Liver (tissue), 3 donors: ENCODE data around the gene PCDHB15.

Source experiments
- GABPA ChIP-seq, 2 donors: IDR thresholded peaks in 1 of 2; conservative IDR thresholded peaks in 1 of 2; 2 replicates each; pipeline ENCODE4 v1.6.1; 2016; ENCODE audit warnings: antibody characterized with exemption in 2 of 2, mild to moderate bottlenecking in 1 of 2, moderate library complexity in 1 of 2
- RAD21 ChIP-seq, 2 donors: IDR thresholded peaks; 2 replicates each; pipeline ENCODE4 v1.6.1; 2016; ENCODE audit warnings: antibody characterized with exemption in 2 of 2, mild to moderate bottlenecking in 2 of 2
- SP1 ChIP-seq: IDR thresholded peaks from 2 replicates; pipeline ENCODE4 v1.6.1; 2018; ENCODE audit warnings: antibody characterized with exemption, mild to moderate bottlenecking
- TAF1 ChIP-seq: conservative IDR thresholded peaks from 2 replicates; pipeline ENCODE4 v1.6.1; 2016; ENCODE audit warnings: antibody characterized with exemption, mild to moderate bottlenecking
- YY1 ChIP-seq: IDR thresholded peaks from 2 replicates; pipeline ENCODE4 v1.6.1; 2016; ENCODE audit warnings: antibody characterized with exemption, mild to moderate bottlenecking
- TF ChIP-seq, protein P1 (sequence below): IDR thresholded peaks from 2 replicates; pipeline ENCODE4 v1.6.1; 2016; ENCODE audit warnings: antibody characterized with exemption
- TF ChIP-seq, protein P2 (sequence below): IDR thresholded peaks from 2 replicates; pipeline ENCODE4 v1.6.1; 2016; ENCODE audit warnings: antibody characterized with exemption
- TF ChIP-seq, protein P3 (sequence below): fragments of 150-350 bp; IDR thresholded peaks from 2 replicates; pipeline ENCODE4 v1.5.1; 2017; ENCODE audit warnings: improper control_type of control experiment, low read depth, low read length; ENCODE audit not compliant: missing input control
- TF ChIP-seq, protein P4 (sequence below): IDR thresholded peaks from 2 replicates; pipeline ENCODE4 v1.6.1; 2016; ENCODE audit warnings: antibody characterized with exemption
- TF ChIP-seq, protein P5 (sequence below): IDR thresholded peaks from 2 replicates; pipeline ENCODE4 v1.6.1; 2016; ENCODE audit warnings: antibody characterized with exemption, mild to moderate bottlenecking
- donor health status: healthy.
- donor health status: healthy.

DNA sequence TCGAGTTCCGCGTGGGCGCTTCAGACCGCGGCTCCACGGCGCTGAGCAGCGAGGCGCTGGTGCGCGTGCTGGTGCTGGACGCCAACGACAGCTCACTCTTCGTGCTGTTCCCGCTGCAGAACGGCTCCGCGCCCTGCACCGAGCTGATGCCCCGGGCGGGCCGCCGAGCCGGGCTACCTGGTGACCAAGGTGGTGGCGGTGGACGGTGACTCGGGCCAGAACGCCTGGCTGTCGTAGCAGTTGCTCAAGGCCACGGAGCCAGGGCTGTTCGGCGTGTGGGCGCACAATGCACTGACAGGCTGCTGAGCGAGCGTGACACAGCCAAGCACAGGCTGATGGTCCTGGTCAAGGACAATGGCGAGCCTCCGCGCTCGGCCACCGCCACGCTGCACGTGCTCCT lies 3.7 kb upstream of the PCDHB15 start:
- TF ChIP-seq GABPA (IDR thresholded peaks at IDR 0.05 in 1 of 2, conservative IDR thresholded peaks at IDR 0.05 in 1 of 2) (no peak), RAD21 (IDR thresholded peaks at IDR 0.05) (no peak), YY1 (no peak), TAF1 (no peak), SP1 (no peak)
- TF ChIP-seq, protein P1, sequence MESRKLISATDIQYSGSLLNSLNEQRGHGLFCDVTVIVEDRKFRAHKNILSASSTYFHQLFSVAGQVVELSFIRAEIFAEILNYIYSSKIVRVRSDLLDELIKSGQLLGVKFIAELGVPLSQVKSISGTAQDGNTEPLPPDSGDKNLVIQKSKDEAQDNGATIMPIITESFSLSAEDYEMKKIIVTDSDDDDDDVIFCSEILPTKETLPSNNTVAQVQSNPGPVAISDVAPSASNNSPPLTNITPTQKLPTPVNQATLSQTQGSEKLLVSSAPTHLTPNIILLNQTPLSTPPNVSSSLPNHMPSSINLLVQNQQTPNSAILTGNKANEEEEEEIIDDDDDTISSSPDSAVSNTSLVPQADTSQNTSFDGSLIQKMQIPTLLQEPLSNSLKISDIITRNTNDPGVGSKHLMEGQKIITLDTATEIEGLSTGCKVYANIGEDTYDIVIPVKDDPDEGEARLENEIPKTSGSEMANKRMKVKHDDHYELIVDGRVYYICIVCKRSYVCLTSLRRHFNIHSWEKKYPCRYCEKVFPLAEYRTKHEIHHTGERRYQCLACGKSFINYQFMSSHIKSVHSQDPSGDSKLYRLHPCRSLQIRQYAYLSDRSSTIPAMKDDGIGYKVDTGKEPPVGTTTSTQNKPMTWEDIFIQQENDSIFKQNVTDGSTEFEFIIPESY = no peak
- TF ChIP-seq, protein P2, sequence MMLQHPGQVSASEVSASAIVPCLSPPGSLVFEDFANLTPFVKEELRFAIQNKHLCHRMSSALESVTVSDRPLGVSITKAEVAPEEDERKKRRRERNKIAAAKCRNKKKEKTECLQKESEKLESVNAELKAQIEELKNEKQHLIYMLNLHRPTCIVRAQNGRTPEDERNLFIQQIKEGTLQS = no peak
- TF ChIP-seq, protein P3, sequence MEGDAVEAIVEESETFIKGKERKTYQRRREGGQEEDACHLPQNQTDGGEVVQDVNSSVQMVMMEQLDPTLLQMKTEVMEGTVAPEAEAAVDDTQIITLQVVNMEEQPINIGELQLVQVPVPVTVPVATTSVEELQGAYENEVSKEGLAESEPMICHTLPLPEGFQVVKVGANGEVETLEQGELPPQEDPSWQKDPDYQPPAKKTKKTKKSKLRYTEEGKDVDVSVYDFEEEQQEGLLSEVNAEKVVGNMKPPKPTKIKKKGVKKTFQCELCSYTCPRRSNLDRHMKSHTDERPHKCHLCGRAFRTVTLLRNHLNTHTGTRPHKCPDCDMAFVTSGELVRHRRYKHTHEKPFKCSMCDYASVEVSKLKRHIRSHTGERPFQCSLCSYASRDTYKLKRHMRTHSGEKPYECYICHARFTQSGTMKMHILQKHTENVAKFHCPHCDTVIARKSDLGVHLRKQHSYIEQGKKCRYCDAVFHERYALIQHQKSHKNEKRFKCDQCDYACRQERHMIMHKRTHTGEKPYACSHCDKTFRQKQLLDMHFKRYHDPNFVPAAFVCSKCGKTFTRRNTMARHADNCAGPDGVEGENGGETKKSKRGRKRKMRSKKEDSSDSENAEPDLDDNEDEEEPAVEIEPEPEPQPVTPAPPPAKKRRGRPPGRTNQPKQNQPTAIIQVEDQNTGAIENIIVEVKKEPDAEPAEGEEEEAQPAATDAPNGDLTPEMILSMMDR = no peak
- TF ChIP-seq, protein P4, sequence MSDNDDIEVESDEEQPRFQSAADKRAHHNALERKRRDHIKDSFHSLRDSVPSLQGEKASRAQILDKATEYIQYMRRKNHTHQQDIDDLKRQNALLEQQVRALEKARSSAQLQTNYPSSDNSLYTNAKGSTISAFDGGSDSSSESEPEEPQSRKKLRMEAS = no peak
- TF ChIP-seq, protein P5, sequence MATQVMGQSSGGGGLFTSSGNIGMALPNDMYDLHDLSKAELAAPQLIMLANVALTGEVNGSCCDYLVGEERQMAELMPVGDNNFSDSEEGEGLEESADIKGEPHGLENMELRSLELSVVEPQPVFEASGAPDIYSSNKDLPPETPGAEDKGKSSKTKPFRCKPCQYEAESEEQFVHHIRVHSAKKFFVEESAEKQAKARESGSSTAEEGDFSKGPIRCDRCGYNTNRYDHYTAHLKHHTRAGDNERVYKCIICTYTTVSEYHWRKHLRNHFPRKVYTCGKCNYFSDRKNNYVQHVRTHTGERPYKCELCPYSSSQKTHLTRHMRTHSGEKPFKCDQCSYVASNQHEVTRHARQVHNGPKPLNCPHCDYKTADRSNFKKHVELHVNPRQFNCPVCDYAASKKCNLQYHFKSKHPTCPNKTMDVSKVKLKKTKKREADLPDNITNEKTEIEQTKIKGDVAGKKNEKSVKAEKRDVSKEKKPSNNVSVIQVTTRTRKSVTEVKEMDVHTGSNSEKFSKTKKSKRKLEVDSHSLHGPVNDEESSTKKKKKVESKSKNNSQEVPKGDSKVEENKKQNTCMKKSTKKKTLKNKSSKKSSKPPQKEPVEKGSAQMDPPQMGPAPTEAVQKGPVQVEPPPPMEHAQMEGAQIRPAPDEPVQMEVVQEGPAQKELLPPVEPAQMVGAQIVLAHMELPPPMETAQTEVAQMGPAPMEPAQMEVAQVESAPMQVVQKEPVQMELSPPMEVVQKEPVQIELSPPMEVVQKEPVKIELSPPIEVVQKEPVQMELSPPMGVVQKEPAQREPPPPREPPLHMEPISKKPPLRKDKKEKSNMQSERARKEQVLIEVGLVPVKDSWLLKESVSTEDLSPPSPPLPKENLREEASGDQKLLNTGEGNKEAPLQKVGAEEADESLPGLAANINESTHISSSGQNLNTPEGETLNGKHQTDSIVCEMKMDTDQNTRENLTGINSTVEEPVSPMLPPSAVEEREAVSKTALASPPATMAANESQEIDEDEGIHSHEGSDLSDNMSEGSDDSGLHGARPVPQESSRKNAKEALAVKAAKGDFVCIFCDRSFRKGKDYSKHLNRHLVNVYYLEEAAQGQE = no peak
